NCI-H748 (cell line): ENCODE results near the gene RIMKLB.
"Not testable (repeated sequence)": the region's sequence is repeated elsewhere in the genome, so short reads cannot be mapped to it uniquely, and the experiment has no call there.

Experiments
- DNase-seq: peaks from one replicate; lab custom pipeline; 2025; ENCODE audit not compliant: unreplicated experiment; lab: John Stamatoyannopoulos, UW

Gene RIMKLB

GRCh38 chr12:8689681-8690080, 8.1 kb upstream of the RIMKLB start:
- DNase-seq, result no peak

DNA sequence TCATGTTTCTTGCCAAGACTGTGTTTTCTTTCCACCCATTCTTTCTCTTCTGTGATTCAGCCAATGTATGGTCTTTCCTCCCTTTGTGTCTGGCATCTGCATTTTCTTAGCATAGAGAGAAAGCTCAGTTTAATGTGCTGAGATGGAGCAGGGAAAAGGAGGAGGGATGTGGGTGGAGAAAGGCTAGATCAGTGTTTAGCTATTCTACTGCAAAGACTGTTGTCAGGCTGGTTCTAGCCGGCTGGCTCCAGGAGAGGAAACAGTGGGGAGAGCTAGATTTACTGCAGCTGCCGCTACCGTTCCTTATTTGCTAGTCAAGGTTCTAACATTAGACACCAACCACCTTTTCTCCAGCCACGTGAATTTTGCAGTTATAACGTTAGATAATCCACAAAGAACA, 5.2 kb upstream of the RIMKLB start:
- peak; percentile 4 for DNase-seq

GRCh38 chr12:8695116-8695515, 2.7 kb upstream of the RIMKLB start:
- no peak for DNase-seq

- DNase-seq, result peak; percentile 3
These were observed 1.2 kb upstream of the RIMKLB start for GRCh38 chr12:8696442-8697090.

- peak; percentile 59 for DNase-seq
These were observed 693 bp upstream of the RIMKLB start for GRCh38 chr12:8697120-8697475.

DNA sequence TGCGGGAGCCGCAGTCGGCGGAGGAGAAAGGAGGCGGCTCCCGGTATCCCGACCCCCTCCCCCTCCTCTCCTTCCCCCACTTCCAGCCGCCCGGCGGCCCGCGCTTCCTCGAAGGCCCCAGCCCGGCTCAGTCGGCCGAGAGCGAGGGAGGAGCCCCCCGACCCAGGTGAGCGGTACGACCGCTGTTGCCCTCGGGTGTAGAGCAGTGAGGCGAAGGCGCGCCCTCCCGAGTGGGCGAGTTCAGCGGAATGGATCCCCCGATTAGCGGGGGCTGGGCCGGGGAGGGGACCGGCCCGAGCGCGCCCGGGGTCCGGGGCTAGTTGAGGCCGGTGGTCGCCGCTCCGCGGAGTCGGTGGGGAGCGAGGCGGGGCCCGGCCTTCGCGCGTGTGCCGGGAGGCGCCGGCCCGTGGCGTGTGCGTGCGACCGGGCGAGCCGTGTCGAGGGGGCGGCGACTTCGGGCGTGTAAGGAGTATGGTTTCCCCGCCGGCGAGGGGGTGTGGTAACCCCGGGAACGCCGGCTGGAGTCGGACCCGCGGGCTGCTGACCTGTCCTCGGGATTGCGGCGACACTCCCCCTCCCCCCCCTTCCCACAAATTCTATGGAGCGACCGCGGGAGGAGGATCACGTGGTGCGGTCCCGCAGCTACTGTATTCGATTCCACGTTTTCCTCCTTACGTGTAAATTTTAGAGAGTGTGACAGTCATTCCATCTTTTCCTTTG, 501 bp downstream of the RIMKLB start:
- peak; percentile 77 for DNase-seq

GRCh38 chr12:8698879-8699278, 1.1 kb downstream of the RIMKLB start:
- no peak for DNase-seq

DNA sequence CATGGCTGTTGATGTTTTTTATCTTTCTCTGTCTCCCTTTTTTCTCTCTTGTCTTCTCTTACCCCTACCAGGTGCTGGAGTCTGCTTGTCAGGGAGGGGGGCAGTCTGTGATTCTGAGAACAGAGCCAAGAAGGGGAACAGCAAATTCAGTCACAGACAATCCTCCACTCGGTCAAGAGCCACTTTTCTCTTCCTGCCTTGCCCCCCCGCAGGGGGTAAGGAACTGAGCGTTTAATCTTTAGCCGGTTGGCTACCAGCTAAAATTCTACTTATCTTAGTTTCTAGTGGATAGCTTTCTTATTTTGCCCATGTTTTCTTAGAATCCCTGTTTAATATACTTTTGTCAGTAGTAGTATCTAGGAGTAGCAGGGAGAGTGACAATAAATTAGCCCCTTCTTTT, 1.9 kb downstream of the RIMKLB start:
- DNase-seq, result no peak

- no peak for DNase-seq
These were observed 3.4 kb downstream of the RIMKLB start for GRCh38 chr12:8701046-8701660.

- no peak for DNase-seq
These were observed 4.4 kb downstream of the RIMKLB start for GRCh38 chr12:8702159-8702558.

DNA sequence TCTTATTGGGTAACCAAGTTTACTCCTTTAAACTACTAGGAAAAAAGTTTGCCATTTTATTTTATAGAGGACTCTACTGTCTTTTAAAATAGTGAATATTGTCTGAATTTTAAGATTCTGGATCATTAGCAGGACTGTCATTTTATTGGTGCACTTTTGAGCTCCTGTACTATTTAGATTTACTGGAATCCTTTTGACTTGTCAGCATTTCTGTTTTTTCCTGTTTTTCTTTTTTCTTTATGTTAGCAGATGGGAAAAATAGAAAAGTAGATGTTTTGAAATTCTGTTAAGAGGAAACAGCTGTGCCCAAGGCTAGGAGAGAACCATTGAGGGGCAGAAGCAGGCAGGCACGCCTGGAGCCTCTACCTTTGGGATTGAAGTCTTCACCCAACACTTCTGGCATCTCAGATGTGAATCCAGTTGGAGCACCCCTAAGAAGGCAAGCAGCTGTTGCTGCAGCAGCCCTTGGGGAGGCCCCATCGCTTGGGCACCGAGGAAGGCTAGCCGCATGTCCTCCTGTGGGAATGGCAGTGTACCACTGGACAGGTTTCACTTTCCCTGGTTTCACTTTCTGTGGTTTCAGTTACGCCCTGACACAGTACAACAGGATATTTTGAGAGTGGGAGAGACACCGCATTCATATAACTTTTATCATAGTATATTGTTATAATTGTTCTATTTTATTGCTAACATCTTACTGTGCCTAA, 11.5 kb downstream of the RIMKLB start:
- no peak for DNase-seq

DNA sequence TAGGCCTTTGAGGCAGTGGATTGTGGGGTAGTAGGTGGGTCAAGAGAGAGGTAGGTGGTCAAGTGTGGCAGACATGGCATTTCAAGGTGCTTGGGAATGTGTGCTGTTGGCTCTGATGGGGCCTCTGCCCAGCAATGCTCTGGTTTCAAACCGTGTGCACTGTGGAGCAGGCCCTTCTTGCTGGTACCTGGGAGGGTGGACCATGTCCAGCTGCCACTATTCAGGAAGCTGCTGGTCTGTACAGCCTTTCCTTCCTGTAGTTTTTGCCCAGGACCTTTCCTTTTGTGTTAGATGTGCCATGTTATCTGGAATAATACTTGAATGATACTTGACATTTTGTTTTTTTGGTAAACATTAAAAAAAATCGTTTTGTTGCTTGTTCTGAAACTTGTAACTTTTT, 14.8 kb downstream of the RIMKLB start:
- no peak for DNase-seq

DNA sequence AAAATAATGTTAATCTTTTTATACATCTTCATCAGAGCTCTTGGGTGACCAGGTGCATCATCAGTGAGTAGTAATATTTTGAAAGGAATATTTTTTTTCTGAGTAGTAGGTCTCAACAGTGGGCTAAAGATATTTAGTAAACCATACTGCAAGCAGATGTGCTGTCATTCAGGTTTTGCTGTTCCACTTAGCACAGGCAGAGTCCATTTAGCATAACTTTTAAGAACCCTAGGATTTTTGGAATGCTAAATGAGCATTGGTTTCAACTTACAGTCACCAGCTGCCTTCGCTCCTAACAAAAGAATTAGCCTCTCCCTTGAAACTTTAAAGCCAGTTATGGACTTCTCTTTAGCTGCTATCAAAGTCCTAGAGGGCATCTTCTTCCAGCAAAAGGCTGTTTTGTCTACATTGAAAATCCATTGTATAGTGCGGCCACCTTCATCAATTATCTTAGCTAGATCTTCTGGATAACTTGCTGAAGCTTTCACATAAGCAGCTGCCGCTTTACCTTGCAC, 24.6 kb downstream of the RIMKLB start:
- DNase-seq, result no peak

DNA sequence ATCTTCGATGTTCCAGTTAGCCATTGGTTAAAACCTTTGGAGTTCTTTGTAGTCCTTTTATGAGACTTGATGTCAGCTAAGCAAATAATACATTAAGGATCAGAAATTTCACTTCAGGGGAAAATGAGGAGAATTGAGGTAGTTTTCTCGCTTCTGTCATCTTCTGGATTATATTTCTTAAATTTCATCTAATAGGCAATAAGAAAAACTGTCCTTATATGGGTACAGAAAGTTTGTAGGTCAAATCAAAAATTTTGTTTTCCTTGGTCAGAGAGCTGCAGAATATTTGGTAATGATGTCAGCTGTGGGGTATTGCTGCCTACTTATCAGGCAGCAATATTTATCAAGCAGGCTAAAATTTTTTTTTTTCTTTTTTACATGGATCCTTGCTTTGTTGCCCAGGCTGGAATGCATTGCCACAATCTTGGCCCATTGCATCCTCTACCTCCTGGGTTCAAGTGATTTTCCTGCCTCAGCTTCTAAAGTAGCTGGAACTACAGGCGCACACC, 37.1 kb downstream of the RIMKLB start:
- no peak for DNase-seq

DNA sequence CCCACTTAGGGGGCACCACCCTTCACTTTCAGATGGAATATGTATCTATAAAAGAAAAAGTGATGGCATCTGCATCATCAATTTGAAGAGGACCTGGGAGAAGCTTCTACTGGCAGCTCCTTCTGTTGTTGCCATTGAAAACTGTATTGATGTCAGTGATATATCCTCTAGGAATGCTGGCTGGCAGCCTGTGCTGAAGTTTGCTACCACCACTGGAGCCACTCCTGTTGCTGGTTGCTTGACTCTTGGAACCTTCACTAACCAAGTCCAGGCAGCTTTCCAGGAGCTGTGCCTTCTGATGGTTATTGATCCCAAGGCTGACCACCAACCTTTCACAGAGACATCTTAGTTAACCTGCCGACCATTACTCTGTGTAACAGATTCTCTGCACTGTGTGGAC, 44.7 kb downstream of the RIMKLB start:
- no peak for DNase-seq

GRCh38 chr12:8743121-8743520, 45.3 kb downstream of the RIMKLB start:
- DNase-seq, result not testable (repeated sequence)

DNA sequence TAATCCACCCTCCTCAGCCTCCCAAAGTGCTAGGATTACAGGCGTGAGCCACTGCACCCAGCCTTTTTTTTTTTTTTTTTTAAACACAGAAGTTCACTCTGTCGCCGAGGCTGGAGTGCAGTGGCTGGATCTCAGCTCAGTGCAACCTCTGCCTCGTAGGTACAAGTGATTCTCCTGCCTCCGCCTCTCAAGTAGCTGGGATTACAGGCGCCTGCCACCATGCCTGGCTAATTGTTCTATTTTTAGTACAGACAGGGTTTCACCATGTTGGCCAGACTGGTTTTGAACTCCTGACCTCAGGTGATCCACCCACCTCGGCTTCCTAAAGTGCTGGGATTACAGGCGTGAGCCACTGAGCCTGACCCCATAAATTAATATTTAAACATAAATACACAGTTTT, 47.8 kb downstream of the RIMKLB start:
- DNase-seq, result not testable (repeated sequence)

DNA sequence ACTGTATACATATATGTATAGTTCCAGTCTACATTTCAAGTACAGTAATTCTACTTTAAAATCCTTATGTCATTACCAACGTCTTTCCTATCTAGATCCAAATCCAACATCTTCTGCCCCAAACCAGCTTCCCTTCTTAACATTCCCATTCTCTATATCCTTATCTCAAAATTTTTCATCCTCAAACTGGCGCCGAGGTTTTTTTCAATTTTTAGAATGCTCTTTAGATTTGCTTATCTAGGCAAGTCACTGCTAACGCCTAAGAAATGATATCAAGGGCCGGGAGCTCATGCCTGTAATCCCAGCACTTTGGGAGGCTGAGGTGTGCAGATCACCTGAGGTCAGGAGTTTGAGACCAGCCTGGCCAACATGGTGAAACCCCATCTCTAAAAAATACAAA, 48.3 kb downstream of the RIMKLB start:
- no peak for DNase-seq

- not testable (repeated sequence) for DNase-seq
These were observed 62.3 kb downstream of the RIMKLB start for GRCh38 chr12:8760076-8760475.

GRCh38 chr12:8762701-8763100, 64.9 kb downstream of the RIMKLB start:
- DNase-seq, result not testable (repeated sequence)

- not testable (repeated sequence) for DNase-seq
These were observed 68.3 kb downstream of the RIMKLB start for GRCh38 chr12:8766121-8766520.
